ENCODE results near the gene EFR3B. TPM values are rescaled to one million over a fixed set of nuclear protein-coding genes. Genes with fewer than 3 reads are reported as not detected.

The EFR3B gene, protein sequence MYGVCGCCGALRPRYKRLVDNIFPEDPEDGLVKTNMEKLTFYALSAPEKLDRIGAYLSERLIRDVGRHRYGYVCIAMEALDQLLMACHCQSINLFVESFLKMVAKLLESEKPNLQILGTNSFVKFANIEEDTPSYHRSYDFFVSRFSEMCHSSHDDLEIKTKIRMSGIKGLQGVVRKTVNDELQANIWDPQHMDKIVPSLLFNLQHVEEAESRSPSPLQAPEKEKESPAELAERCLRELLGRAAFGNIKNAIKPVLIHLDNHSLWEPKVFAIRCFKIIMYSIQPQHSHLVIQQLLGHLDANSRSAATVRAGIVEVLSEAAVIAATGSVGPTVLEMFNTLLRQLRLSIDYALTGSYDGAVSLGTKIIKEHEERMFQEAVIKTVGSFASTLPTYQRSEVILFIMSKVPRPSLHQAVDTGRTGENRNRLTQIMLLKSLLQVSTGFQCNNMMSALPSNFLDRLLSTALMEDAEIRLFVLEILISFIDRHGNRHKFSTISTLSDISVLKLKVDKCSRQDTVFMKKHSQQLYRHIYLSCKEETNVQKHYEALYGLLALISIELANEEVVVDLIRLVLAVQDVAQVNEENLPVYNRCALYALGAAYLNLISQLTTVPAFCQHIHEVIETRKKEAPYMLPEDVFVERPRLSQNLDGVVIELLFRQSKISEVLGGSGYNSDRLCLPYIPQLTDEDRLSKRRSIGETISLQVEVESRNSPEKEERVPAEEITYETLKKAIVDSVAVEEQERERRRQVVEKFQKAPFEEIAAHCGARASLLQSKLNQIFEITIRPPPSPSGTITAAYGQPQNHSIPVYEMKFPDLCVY
- total RNA-seq (2022; extraction: Qiagen RNA extraction): 7.7 to 10.1 TPM (median 8.0 TPM) in 5 replicates

DNA sequence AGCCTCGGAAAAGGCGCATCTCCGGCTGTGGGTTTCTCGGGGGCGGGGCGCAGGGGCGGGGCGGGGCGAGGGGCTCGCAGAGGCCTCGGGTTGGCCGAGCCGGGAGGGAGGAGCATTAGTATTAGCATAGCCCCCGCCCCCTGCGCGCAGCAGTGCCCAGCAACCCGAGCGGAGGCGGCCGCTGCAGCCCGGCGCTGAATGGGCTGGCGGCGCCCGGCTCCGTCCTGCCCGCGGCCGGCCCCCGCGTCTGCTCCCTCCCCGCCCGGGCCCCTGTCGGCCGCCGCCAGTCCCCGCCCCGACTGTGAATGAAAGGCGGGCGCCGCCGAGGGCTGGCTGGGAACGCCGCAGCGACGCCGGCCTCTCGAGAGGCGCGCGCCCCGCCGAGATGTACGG is at the start of gene EFR3B:
TSS of gene EFR3B (plus strand) at position 149 of the 393 bp plus-strand sequence. CDS start at position 386, 237 bp downstream.

DNA sequence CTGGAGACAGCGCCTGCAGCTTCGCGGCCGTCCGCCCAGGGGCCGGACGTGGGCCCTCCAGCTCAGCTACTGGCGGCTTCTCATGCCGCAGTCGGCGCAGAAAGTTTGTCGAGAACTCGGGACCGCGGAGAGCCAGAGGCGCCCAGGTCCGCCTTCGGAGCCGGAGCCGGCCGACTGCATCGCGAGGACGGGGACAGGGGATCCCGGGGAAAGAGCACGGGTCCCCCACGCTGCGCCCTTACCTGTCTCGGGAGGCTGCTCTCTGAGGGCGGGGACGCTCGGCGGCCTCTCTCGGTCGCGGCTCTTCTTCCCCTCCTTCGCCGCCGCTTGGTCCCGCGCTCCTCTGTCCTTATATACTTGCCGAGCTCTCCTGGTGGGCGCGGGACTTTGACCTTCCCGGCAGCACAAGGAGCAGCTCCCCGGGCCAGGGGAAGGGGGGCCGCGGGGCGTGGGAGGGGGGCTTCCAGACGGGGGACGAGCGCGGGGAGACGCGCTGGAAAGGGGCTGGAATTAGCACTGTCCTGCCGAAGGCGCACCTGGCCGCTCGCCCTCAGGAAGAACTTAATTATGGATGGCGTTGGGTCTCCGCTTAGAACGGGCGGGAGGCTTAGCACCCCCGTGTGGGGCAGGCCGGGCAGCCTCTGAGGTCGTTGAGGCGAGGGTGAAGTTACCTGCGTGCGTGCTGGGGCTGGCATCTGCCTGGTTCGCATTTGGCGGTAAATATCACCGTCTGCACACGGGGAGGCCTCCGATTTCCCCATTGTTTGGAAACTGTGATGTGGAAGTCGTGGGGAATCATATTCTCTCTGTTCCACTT is 126.6 kb downstream of the EFR3B start, which contains the start of gene POMC:
TSS of gene POMC (minus strand) at position 325 of the 817 bp plus-strand sequence. CDS start 3,808 bp downstream, outside the sequence.

Other genes with a start within 250 kb of the EFR3B start
- gene PTRHD1, start 248.7 kb upstream of the EFR3B start, total RNA-seq (2022; extraction: Qiagen RNA extraction): 48.5 to 66.6 TPM (median 61.7 TPM) in 5 replicates
- gene CENPO, start 248.7 kb upstream of the EFR3B start, total RNA-seq (2022; extraction: Qiagen RNA extraction): 44.3 to 57.3 TPM (median 48.0 TPM) in 5 replicates
- gene ADCY3, start 121.8 kb upstream of the EFR3B start, total RNA-seq (2022; extraction: Qiagen RNA extraction): 74.3 to 82.6 TPM (median 80.4 TPM) in 5 replicates
- gene DNAJC27, start 70.1 kb upstream of the EFR3B start, total RNA-seq (2022; extraction: Qiagen RNA extraction): 1.8 to 2.6 TPM (median 2.1 TPM) in 5 replicates
- gene POMC, start 126.5 kb downstream of the EFR3B start, total RNA-seq (2022; extraction: Qiagen RNA extraction): 0.06 TPM in 1 of 5 replicates, not detected in the others